ENCODE results near the gene AMER1.
"Not testable (repeated sequence)": the region's sequence is repeated elsewhere in the genome, so short reads cannot be mapped to it uniquely, and the experiment has no call there.

Gene AMER1

DNA sequence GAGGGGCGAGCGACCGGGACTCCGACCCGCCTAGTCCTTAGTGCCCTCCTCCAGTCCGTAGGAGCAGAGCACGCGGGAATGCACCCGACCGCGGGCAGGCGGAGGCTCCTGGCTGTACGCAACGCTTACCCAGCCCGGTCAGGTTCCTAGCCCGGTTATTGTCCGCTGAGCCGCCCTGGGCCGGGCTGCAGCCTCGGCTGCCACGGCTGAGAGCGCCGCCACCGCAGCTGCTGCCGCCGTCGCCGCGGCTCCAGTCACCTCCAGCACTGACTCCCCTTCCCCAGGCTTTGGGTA lies at the start of gene AMER1:
Gene AMER1 (minus strand): TSS at position 268 of the 294 bp plus-strand sequence. CDS start 12,422 bp downstream, outside the sequence.
- no peak for DNase-seq

GRCh38 chrX:64230123-64230970 lies 24.8 kb upstream of the AMER1 start, which contains the start of gene ASB12:
Gene ASB12 (minus strand): TSS chrX:64230607. CDS start chrX:64225650, 4,957 bp downstream.
- DNase-seq = no peak

GRCh38 chrX:64229154-64229553 lies 23.6 kb upstream of the AMER1 start:
- DNase-seq = no peak

GRCh38 chrX:64218023-64218422 lies 12.5 kb upstream of the AMER1 start:
- DNase-seq = no peak

GRCh38 chrX:64213989-64214388 lies 8.5 kb upstream of the AMER1 start:
- DNase-seq = not testable (repeated sequence)

DNA sequence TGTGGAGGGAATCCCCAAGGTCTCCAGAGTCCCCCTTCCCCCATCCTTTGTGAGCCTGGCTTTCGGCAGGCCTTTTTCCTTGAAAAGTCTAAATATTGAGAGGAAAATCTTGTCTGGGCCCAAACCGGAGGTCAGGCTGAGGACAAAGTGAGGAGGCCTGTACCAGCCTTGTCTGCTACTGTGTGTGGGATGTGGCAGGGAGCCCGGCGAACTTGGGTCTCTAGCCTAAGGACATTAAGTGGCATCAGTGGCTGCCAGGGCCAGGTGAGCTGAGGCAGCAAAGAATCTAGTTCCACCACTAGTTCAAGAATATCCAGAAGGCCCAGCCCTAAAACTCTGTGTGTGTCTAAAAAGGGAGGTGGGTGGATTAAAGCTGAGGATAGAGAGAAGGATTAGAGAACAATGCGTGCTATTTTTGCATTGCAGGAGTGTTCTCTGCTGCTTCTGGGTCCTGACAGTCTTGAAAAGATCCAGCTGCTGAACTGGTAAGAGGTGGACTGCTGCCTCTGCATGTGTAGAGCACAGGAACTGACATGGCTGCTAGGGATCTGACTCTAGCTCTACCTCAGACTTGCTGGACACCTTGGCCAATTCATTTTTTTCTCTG lies 1.2 kb upstream of the AMER1 start:
- no peak for DNase-seq

- peak; percentile 78 for DNase-seq
Measured at GRCh38 chrX:64205735-64206501, 410 bp upstream of the AMER1 start.

GRCh38 chrX:64204701-64205440 lies 637 bp downstream of the AMER1 start:
- DNase-seq = no peak

- no peak for DNase-seq
Measured at GRCh38 chrX:64204252-64204651, 1.3 kb downstream of the AMER1 start.

DNA sequence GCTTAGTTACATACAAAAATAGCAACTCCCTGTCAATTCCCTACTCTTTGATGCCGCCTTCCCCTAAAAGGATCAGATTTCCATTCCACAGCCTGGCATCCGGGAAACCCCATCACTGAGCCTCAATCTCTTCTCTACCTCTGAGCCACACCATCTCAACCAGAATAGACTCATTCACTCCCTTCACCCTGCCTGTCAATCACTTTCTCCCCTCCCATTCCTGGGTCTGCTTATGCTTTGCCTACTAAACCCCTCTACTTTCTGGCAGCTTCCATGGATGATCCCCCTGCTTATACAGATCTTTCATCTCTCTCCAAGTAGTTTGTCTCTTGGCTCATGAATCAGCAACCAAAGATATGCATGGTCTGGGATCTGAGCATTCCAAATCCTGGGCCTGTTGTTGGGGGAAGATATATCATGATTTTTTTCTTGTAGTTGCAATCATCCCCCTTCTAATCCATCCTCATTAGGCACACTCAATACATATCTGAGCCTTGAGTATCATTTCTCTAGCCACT lies 2.6 kb downstream of the AMER1 start:
- no peak for DNase-seq

DNA sequence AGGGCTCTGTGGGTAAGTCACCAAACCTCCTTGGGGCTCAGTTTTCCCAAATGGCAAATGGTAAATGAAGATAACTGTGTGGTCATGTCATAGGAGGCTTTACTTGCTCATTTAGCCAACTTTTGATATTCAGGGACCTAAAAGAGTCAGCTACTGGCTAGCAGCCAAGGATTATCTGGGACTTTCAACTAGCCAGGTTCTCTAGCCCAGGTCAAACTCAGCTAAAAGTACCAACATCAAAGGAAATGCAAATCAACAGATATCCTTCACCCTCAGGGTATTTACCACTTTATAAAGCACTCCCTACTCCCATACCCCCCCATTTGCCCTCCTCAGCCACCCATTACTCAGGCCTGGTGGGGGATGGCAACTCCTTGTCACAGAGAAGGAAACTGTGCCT lies 7.5 kb downstream of the AMER1 start:
- no peak for DNase-seq

DNA sequence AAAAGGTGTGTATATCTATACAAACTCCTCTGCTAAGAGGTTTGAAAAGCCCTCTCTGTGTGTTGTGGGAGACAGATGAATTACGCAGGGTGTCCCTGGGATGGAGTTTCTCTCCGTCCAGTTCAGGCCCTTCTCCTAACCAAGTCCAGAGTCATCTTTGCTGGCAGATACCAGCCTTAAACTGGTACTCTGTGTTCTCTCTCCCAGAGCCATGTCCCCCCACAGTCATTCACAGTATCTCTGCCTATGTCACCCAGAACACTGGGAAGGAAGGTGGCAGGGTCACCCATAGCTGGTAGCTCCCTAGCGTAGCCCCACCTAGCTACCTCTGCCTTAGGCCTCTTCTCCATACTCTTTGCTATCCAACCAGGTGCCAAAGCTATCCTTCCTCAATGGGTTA lies 8.9 kb downstream of the AMER1 start:
- DNase-seq = no peak

- no peak for DNase-seq
Measured at GRCh38 chrX:64195862-64196261, 9.6 kb downstream of the AMER1 start.

- DNase-seq = no peak
Measured at GRCh38 chrX:64192673-64193072, 12.8 kb downstream of the AMER1 start.

DNA sequence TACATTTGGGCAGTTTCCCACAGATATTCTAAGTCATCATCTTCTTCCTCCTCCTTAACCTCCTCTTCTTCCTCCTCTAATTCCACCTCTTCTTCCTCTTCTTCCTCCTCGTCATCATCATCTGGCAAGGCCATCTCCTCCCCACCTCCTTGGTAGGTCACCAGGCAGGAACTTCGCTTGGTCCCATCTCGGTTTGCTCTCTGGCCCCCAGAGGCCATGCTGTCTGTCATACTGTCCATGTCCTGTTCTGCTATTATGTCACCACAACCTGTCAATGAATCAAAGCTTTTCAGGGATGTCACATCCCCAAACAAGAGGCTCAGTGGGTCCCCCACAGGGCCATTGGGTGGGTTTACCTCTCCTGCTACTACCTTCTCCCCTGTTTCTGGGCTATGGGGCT lies 13.5 kb downstream of the AMER1 start:
- DNase-seq = no peak

DNA sequence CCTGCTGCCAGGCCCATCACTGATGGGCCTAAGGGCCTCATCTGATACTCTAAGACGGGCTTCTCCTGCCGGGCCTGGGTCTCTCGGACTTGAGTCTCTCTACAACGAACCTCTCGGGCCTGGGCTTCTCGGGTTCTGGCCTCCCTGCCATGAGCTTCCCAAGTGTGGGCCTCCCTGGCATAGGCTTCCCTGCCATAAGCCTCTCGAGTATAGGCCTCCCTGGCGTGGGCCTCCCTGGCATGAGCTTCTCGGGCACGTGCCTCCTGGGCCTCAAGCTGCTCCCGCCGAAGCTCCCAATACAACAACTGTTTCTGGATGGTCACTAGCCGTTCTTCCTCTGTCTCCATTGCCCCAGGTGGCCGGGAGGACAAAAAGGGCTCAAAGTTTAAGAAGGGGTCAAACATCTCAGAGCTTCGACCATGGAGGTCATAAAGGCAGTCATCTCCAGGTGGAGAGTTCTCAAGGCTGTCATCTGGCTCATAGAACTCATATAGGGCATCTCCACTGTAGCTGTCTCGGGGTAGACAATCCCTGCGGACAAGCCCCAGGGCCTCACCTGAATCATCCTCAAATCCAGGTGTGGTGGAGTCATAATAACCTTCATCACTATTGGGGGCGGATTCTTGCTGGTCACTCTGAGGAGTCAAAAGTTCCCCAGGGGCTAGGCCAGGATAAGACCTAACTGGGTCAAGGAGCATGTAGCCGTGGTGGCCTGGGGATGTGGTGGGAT lies 14.1 kb downstream of the AMER1 start:
- DNase-seq = no peak

GRCh38 chrX:64190136-64190740 lies 15.3 kb downstream of the AMER1 start:
- DNase-seq = no peak

DNA sequence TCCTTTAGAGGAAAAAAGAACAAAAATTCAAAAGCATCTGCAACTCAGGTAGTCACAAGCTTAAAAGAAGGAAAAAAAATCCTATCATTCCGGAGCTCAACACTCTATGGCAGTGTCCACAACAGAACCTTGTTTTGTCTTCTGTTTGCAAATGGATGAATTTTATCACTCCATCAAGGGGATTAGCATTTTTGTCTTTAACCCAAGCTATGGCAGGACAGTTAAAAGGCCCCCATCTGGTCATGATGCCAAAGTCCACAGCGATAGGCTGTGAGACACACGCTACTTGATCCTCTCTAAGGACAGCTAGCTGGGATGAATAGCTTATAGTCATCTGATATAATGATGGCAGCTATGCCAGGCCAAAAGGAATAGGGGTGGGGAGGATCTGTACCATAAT lies 16.6 kb downstream of the AMER1 start:
- no peak for DNase-seq

DNA sequence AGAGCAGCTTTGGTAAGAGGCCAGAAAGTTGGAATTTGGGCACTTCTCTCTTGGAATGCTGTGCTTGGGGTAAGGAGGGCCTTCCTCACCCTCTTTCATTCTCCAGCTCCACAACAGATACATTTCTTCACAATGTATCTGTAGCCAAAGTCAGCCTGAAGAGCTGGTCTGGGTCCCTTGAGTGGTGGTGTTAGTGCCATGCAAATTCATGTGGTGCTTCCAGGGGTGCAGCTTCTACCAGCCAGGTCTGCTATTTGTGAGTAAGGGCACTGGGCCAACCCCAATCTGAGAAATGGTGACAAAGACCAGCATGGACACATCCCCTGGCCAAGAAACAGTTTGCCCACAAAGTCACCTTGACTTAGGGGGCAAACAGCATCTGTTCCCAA lies 17.8 kb downstream of the AMER1 start:
- DNase-seq = no peak

DNA sequence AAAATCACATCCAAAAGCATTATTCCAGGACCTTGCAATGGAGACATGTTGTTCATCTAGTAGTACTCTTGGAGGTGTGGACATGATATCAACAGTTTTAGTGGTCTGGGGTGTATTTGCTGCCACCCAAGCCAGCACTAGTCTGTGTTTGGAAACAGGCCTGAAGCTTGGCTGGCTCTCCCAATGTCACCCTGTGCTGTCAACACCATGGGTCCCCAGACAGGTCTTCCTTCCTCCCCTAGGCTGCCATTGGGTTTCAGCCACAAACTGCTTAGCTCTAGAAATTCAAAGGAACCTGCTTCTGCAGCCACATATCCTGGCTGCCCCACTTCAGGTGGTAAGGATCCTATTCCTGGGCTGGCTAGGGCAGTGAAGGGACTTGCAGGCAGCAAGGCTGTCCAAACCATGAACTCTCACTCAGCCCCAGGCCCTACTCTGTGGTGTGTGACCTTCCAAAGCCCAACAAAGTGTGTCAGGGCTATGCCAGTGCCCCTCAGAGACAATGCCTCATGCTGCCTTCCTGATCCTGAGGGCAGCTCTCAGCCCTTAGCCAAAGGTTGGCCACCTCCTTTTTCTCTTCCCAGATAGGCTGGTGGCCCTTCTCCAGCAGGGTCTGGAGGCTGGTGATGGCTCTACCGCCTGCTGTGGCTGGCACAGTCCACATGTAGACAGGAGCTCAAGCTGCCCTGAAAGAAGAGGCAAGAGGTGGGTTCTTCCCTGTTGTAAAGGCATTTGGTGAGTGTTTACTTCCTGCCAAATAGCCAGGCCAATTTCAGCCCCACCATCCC lies 18.3 kb downstream of the AMER1 start:
- DNase-seq = no peak

DNA sequence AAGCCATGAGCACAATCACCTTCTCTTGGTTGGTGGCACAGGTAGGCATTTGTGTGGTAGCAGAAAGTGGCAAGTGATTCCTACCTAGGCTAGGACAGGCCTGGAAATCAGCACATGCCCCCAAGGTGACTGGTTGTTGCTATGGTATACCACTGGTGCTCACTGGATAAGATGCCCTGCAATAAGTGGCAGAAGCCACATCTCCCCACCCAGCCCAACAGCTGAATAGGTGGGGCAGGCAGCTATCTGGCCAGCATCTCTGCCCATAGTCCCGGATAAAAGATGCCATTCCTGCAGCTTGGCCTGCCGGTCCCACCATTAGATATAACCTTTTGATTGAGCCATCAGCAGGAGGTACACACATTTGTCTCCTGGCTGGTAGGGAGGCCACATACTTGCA lies 21.1 kb downstream of the AMER1 start:
- DNase-seq = no peak

All from activated T-cell treated with anti-CD3 and anti-CD28 coated beads for 4 hours (primary cell).